Adipose tissue (tissue), 3 donors: ENCODE measurements around the gene POU2AF3. TPM values are rescaled to one million over a fixed set of nuclear protein-coding genes. Genes with fewer than 3 reads are reported as not detected.

Experiments
- polyA plus RNA-seq, 3 donors: library from polyadenylated mRNA; stranded (reverse); fragments of 200-250 nt; gene quantifications; one replicate each; pipeline ENCODE4 v1.2.3, GENCODE V29; 2013
- donor health status: healthy with polysubstance abuse.
- donor health status: Bipolar disorder and iron deficiency.
- donor health status: healthy.

Gene POU2AF3
- polyA plus RNA-seq, 3 donors, result 0.85 to 3.3 (median 1.5) TPM

Other genes with a start within 250 kb of the POU2AF3 start
- gene POU2AF2, start 52.8 kb upstream of the POU2AF3 start, polyA plus RNA-seq, result under 1 TPM in 2 of 3 donors, not detected in 1; 0.19 to 0.56 TPM
- under 1 TPM in 2 of 3 donors, not detected in 1; 0.51 to 0.55 TPM for gene POU2AF1, start 80.7 kb downstream of the POU2AF3 start, polyA plus RNA-seq
- gene BTG4, start 213.8 kb downstream of the POU2AF3 start, polyA plus RNA-seq, result not detected
- gene HOATZ, start 216.2 kb downstream of the POU2AF3 start, polyA plus RNA-seq, result not detected
- 10 to 100 TPM in 1 of 3 donors, 1 to 10 TPM in 2; 2.0 to 13.4 (median 4.9) TPM for gene LAYN, start 242.2 kb downstream of the POU2AF3 start, polyA plus RNA-seq